ENCODE results near the gene HTR3C.

GRCh38 chr3:184085389-184085852 lies 32.6 kb downstream of the HTR3C start:
- TF ChIP-seq TAF1 (IDR thresholded peaks at IDR 0.05; ENCODE audit: borderline replicate concordance, insufficient read depth, low read length) (no peak), SIN3A (IDR thresholded peaks at IDR 0.05; ENCODE audit: borderline replicate concordance, insufficient read depth, low read length) (no peak), POLR2AphosphoS5 (IDR thresholded peaks at IDR 0.05; ENCODE audit: low read depth, low read length) (no peak), FOXP2 (optimal IDR thresholded peaks at IDR 0.05; ENCODE audit: borderline replicate concordance, extremely low read depth, extremely low read length, insufficient read depth) (no peak)
- TF ChIP-seq, protein P1, sequence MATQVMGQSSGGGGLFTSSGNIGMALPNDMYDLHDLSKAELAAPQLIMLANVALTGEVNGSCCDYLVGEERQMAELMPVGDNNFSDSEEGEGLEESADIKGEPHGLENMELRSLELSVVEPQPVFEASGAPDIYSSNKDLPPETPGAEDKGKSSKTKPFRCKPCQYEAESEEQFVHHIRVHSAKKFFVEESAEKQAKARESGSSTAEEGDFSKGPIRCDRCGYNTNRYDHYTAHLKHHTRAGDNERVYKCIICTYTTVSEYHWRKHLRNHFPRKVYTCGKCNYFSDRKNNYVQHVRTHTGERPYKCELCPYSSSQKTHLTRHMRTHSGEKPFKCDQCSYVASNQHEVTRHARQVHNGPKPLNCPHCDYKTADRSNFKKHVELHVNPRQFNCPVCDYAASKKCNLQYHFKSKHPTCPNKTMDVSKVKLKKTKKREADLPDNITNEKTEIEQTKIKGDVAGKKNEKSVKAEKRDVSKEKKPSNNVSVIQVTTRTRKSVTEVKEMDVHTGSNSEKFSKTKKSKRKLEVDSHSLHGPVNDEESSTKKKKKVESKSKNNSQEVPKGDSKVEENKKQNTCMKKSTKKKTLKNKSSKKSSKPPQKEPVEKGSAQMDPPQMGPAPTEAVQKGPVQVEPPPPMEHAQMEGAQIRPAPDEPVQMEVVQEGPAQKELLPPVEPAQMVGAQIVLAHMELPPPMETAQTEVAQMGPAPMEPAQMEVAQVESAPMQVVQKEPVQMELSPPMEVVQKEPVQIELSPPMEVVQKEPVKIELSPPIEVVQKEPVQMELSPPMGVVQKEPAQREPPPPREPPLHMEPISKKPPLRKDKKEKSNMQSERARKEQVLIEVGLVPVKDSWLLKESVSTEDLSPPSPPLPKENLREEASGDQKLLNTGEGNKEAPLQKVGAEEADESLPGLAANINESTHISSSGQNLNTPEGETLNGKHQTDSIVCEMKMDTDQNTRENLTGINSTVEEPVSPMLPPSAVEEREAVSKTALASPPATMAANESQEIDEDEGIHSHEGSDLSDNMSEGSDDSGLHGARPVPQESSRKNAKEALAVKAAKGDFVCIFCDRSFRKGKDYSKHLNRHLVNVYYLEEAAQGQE (IDR thresholded peaks at IDR 0.05; ENCODE audit: insufficient read depth in 1 of 2, low read depth in 2 of 2, low read length in 2 of 2): no peak

Measured in PFSK-1 (cell line).